ENCODE data around the gene GGA2. TPM values are rescaled to one million over a fixed set of nuclear protein-coding genes. Genes with fewer than 3 reads are reported as not detected.

The GGA2 gene
- total RNA-seq, 5 donors from 2014 or later (not counting 1 experiment from before 2014, with no cell fraction given), result 84.0 to 146 (median 99.6) TPM

GRCh38 chr16:23505671-23506605, 4.4 kb downstream of the GGA2 start:
- peak in 1 of 35 experiments; percentile 25 for DNase-seq
- Histone ChIP-seq H3K4me1 (ENCODE audit: control insufficient read depth in 1 of 2, extremely low read depth in 1 of 2, insufficient read depth in 2 of 2, low read length in 2 of 2) (peaks cover 5 to 68% of the 10 kb centered on the region in 2 experiments), H3K4me3 (ENCODE audit: control insufficient read depth in 1 of 2, extremely low read depth in 1 of 2, low read length in 1 of 2) (no peak overlapping the region), H3K36me3 (ENCODE audit: control insufficient read depth in 2 of 2, extremely low read depth in 1 of 2, insufficient read depth in 1 of 2, low read length in 1 of 2) (peaks cover 0 to 5% of the 10 kb centered on the region in 2 donors), H3K27ac (ENCODE audit: low read length) (peak overlapping the region; percentile 20), H3K9me3 (no peaks in the 10 kb centered on the region), H3K27me3 (replicated peaks in 1 of 2; ENCODE audit: control insufficient read depth in 2 of 2, extremely low read depth in 1 of 2, insufficient read depth in 2 of 2, low read length in 1 of 2) (no peaks in the 10 kb centered on the region)
- Mint-ChIP-seq H3K36me3 (peaks cover 6% of the 10 kb centered on the region), H3K4me3 (peak overlapping the region in 1 of 3 donors; percentile 40), H3K4me1 (peaks cover 58 to 88% (median 80%) of the 10 kb centered on the region in 3 donors), H3K27me3 (no peaks in the 10 kb centered on the region), H3K9me3 (no peaks in the 10 kb centered on the region), H3K27ac (peak overlapping the region; percentile 1 to 13)
- WGBS (ENCODE audit: insufficient coverage), result 95% methylated on average over 3 of the region's 7 CpGs
- ChIA-PET CTCF (interaction anchor here in 1 of 2 donors (0.6 kb wide), 1 partner anchor 74 kb away, joined by 4 read pairs; no protein-coding TSS in a partner anchor), POLR2A (no interaction called here)
- ATAC-seq (replicated peaks in 1 of 4), result no peak

GRCh38 chr16:23505180-23505665, 5.1 kb downstream of the GGA2 start:
- Mint-ChIP-seq H3K36me3 (peaks cover 6% of the 10 kb centered on the region), H3K27me3 (no peaks in the 10 kb centered on the region), H3K4me3 (peak overlapping the region in 2 of 3 donors; percentile 32 to 47), H3K9me3 (no peaks in the 10 kb centered on the region), H3K4me1 (peaks cover 57 to 90% (median 84%) of the 10 kb centered on the region in 3 donors), H3K27ac (peak overlapping the region; percentile 41 to 73)
- peak overlapping the region; percentile 81 for H3K27ac ChIP-seq (ENCODE audit: low read length)
- H3K36me3 ChIP-seq (ENCODE audit: control insufficient read depth in 2 of 2, extremely low read depth in 1 of 2, insufficient read depth in 1 of 2, low read length in 1 of 2), result peaks cover 0 to 5% of the 10 kb centered on the region in 2 donors
- ChIA-PET CTCF (interaction anchor here in 1 of 2 donors (0.9 kb wide), 2 partner anchors 9 to 23 kb away, joined by 3 to 5 read pairs; no protein-coding TSS in a partner anchor), POLR2A (interaction anchor here in 1 of 2 donors (1.7 kb wide), 1 partner anchor 23 kb away, joined by 5 read pairs; no protein-coding TSS in a partner anchor)
- H3K4me1 ChIP-seq (ENCODE audit: control insufficient read depth in 1 of 2, extremely low read depth in 1 of 2, insufficient read depth in 2 of 2, low read length in 2 of 2), result peaks cover 3 to 67% of the 10 kb centered on the region in 2 experiments
- ATAC-seq (replicated peaks in 1 of 4), result no peak
- DNase-seq, result no peak
- 94% methylated on average over 7 of the region's 9 CpGs for WGBS (ENCODE audit: insufficient coverage)
- no peaks in the 10 kb centered on the region for H3K27me3 ChIP-seq (replicated peaks in 1 of 2; ENCODE audit: control insufficient read depth in 2 of 2, extremely low read depth in 1 of 2, insufficient read depth in 2 of 2, low read length in 1 of 2)
- H3K9me3 ChIP-seq, result no peaks in the 10 kb centered on the region
- H3K4me3 ChIP-seq (ENCODE audit: control insufficient read depth in 1 of 2, extremely low read depth in 1 of 2, low read length in 1 of 2), result no peak overlapping the region

GRCh38 chr16:23504453-23505179, 5.7 kb downstream of the GGA2 start:
- Histone ChIP-seq H3K4me1 (ENCODE audit: control insufficient read depth in 1 of 2, extremely low read depth in 1 of 2, insufficient read depth in 2 of 2, low read length in 2 of 2) (peaks cover 3 to 73% of the 10 kb centered on the region in 2 experiments), H3K27me3 (replicated peaks in 1 of 2; ENCODE audit: control insufficient read depth in 2 of 2, extremely low read depth in 1 of 2, insufficient read depth in 2 of 2, low read length in 1 of 2) (no peaks in the 10 kb centered on the region), H3K36me3 (ENCODE audit: control insufficient read depth in 2 of 2, extremely low read depth in 1 of 2, insufficient read depth in 1 of 2, low read length in 1 of 2) (peaks cover 0 to 5% of the 10 kb centered on the region in 2 donors), H3K4me3 (ENCODE audit: control insufficient read depth in 1 of 2, extremely low read depth in 1 of 2, low read length in 1 of 2) (no peak overlapping the region), H3K27ac (ENCODE audit: low read length) (peak overlapping the region; percentile 81), H3K9me3 (no peaks in the 10 kb centered on the region)
- no peaks in the 10 kb centered on the region for H3K27me3 Mint-ChIP-seq
- H3K9me3 Mint-ChIP-seq, result no peaks in the 10 kb centered on the region
- H3K4me3 Mint-ChIP-seq, result peak overlapping the region in 2 of 3 donors; percentile 32 to 47
- peaks cover 59 to 94% (median 89%) of the 10 kb centered on the region in 3 donors for H3K4me1 Mint-ChIP-seq
- peaks cover 6% of the 10 kb centered on the region for H3K36me3 Mint-ChIP-seq
- CTCF ChIA-PET, result interaction anchor here in 1 of 2 donors (0.9 kb wide), 2 partner anchors 9 to 22 kb away, joined by 3 to 5 read pairs; no protein-coding TSS in a partner anchor
- POLR2A ChIA-PET, result interaction anchor here in 1 of 2 donors (1.7 kb wide), 1 partner anchor 22 kb away, joined by 5 read pairs; no protein-coding TSS in a partner anchor
- 44% methylated on average over 9 of the region's 13 CpGs for WGBS (ENCODE audit: insufficient coverage)
- peak overlapping the region; percentile 41 to 73 for H3K27ac Mint-ChIP-seq
- peak in 34 of 35 experiments; percentile 37 to 81 (median 63) for DNase-seq
- peak; percentile 59 to 83 (median 70) for ATAC-seq (replicated peaks in 1 of 4)

GRCh38 chr16:23504076-23504452, 6.2 kb downstream of the GGA2 start:
- Histone ChIP-seq H3K27me3 (replicated peaks in 1 of 2; ENCODE audit: control insufficient read depth in 2 of 2, extremely low read depth in 1 of 2, insufficient read depth in 2 of 2, low read length in 1 of 2) (no peaks in the 10 kb centered on the region), H3K36me3 (ENCODE audit: control insufficient read depth in 2 of 2, extremely low read depth in 1 of 2, insufficient read depth in 1 of 2, low read length in 1 of 2) (peaks cover 0 to 5% of the 10 kb centered on the region in 2 donors), H3K4me3 (ENCODE audit: control insufficient read depth in 1 of 2, extremely low read depth in 1 of 2, low read length in 1 of 2) (no peak overlapping the region), H3K27ac (ENCODE audit: low read length) (peak overlapping the region; percentile 81), H3K4me1 (ENCODE audit: control insufficient read depth in 1 of 2, extremely low read depth in 1 of 2, insufficient read depth in 2 of 2, low read length in 2 of 2) (peaks cover 3 to 67% of the 10 kb centered on the region in 2 experiments), H3K9me3 (no peaks in the 10 kb centered on the region)
- no peak for ATAC-seq (replicated peaks in 1 of 4)
- Mint-ChIP-seq H3K36me3 (peaks cover 6% of the 10 kb centered on the region), H3K27me3 (no peaks in the 10 kb centered on the region), H3K4me1 (peaks cover 54 to 92% (median 87%) of the 10 kb centered on the region in 3 donors), H3K4me3 (no peak overlapping the region), H3K9me3 (no peaks in the 10 kb centered on the region), H3K27ac (peak overlapping the region; percentile 41 to 73)
- WGBS (ENCODE audit: insufficient coverage), result 75% methylated on average over 4 of the region's 5 CpGs
- POLR2A ChIA-PET, result interaction anchor here in 1 of 2 donors (0.6 to 1.7 kb wide), 2 partner anchors 12 to 22 kb away, joined by 3 to 5 read pairs; no protein-coding TSS in a partner anchor
- peak in 1 of 35 experiments; percentile 42 for DNase-seq
- CTCF ChIA-PET, result no interaction called here

- Histone ChIP-seq H3K4me1 (ENCODE audit: control insufficient read depth in 1 of 2, extremely low read depth in 1 of 2, insufficient read depth in 2 of 2, low read length in 2 of 2) (peaks cover 3 to 55% of the 10 kb centered on the region in 2 experiments), H3K27ac (ENCODE audit: low read length) (no peak overlapping the region), H3K4me3 (ENCODE audit: control insufficient read depth in 1 of 2, extremely low read depth in 1 of 2, low read length in 1 of 2) (no peak overlapping the region), H3K36me3 (ENCODE audit: control insufficient read depth in 2 of 2, extremely low read depth in 1 of 2, insufficient read depth in 1 of 2, low read length in 1 of 2) (peaks cover 0 to 5% of the 10 kb centered on the region in 2 donors), H3K9me3 (no peaks in the 10 kb centered on the region), H3K27me3 (replicated peaks in 1 of 2; ENCODE audit: control insufficient read depth in 2 of 2, extremely low read depth in 1 of 2, insufficient read depth in 2 of 2, low read length in 1 of 2) (no peaks in the 10 kb centered on the region)
- 93% methylated on average over 2 of the region's 2 CpGs for WGBS (ENCODE audit: insufficient coverage)
- ChIA-PET CTCF (interaction anchor here in 1 of 2 donors (1.2 kb wide), 1 partner anchor 67 kb away, joined by 3 read pairs; no protein-coding TSS in a partner anchor), POLR2A (no interaction called here)
- Mint-ChIP-seq H3K27me3 (no peaks in the 10 kb centered on the region), H3K4me3 (no peak overlapping the region), H3K36me3 (no peaks in the 10 kb centered on the region), H3K27ac (no peak overlapping the region), H3K4me1 (peaks cover 58 to 89% (median 87%) of the 10 kb centered on the region in 3 donors), H3K9me3 (no peaks in the 10 kb centered on the region)
- DNase-seq, result no peak
- ATAC-seq (replicated peaks in 1 of 4), result no peak
Measured at GRCh38 chr16:23502466-23502865, 7.8 kb downstream of the GGA2 start.
